SK-N-SH (cell line): ENCODE data around the gene SLC5A1. TPM values are rescaled to one million over a fixed set of nuclear protein-coding genes. Genes with fewer than 3 reads are reported as not detected.
A peak's percentile ranks its signal among the peaks of the same experiment; 100 is the strongest.

Experiments used
- CTCF ChIA-PET: fragments of 300-600, 350-600 bp; formaldehyde crosslinking; extraction: SDS; loops from one replicate; lab custom pipeline; 2021; lab: Yijun Ruan, JAX
- POLR2A ChIA-PET: fragments of 350-600 bp; sonication (Branson Sonifier 250); formaldehyde crosslinking; extraction: SDS; loops from one replicate; lab custom pipeline; 2020; ENCODE audit warnings: antibody characterized with exemption, inconsistent platforms; lab: Yijun Ruan, JAX
- DNase-seq: peaks from one replicate; pipeline ENCODE4 v3.0.0; 2012
- H2AFZ ChIP-seq: fragments of 200-600 bp; sonication (generic); 2 replicates; pipeline ENCODE4 v1.8.1; 2016; ENCODE audit warnings: antibody characterized with exemption, mild to moderate bottlenecking, low read depth
- H3F3A ChIP-seq: fragments of 200-600 bp; sonication (generic); replicated peaks from 2 replicates; pipeline ENCODE3; 2016; ENCODE audit warnings: antibody characterized with exemption, mild to moderate bottlenecking; ENCODE audit not compliant: insufficient read depth
- H3K27ac ChIP-seq, 2 experiments: fragments of 200-500 bp in 1 of 2; fragments of 200-600 bp in 1 of 2; sonication (Bioruptor generic) in 1 of 2; sonication (generic), shearing (Covaris generic) in 1 of 2; 2 replicates each; pipeline versions ENCODE4 v1.5.1 to v1.6.1; 2014 to 2016; ENCODE audit warnings: low read depth in 2 of 2, inconsistent platforms in 1 of 2, low read length in 1 of 2, mild to moderate bottlenecking in 1 of 2, mixed read lengths in 1 of 2
- H3K27me3 ChIP-seq: fragments of 200-600 bp; sonication (generic), shearing (Covaris generic); 2 replicates; pipeline ENCODE4 v1.6.1; 2016; ENCODE audit warnings: mixed run types; ENCODE audit not compliant: insufficient read depth
- H3K36me3 ChIP-seq, 2 experiments: fragments of 200-500 bp in 1 of 2; fragments of 200-600 bp in 1 of 2; sonication (Bioruptor generic) in 1 of 2; sonication (generic) in 1 of 2; replicated peaks in 1 of 2; 2 replicates each; pipeline versions ENCODE3 to v1.5.1; 2014 to 2016; ENCODE audit warnings: low read length in 1 of 2, mild to moderate bottlenecking in 1 of 2; ENCODE audit not compliant: insufficient read depth in 2 of 2, control insufficient read depth in 1 of 2
- H3K4me1 ChIP-seq, 2 experiments: fragments of 200-500 bp in 1 of 2; fragments of 200-600 bp in 1 of 2; sonication (Bioruptor generic) in 1 of 2; sonication (generic), shearing (Covaris generic) in 1 of 2; 2 replicates each; pipeline versions ENCODE4 v1.5.1 to v1.6.1; 2014 to 2016; ENCODE audit warnings: low read depth in 1 of 2, low read length in 1 of 2, mixed run types in 1 of 2; ENCODE audit not compliant: insufficient read depth in 2 of 2, control insufficient read depth in 1 of 2
- H3K4me2 ChIP-seq: fragments of 200-600 bp; sonication (generic), shearing (Covaris generic); 2 replicates; pipeline ENCODE4 v1.6.1; 2017; ENCODE audit warnings: mixed run types
- H3K4me3 ChIP-seq, 2 experiments: fragments of 200-500 bp in 1 of 2; fragments of 200-600 bp in 1 of 2; sonication (Bioruptor generic) in 1 of 2; sonication (generic), shearing (Covaris generic) in 1 of 2; 2 replicates each; pipeline versions ENCODE4 v1.5.1 to v1.8.1; 2014 to 2016; ENCODE audit warnings: low read depth in 2 of 2, inconsistent platforms in 1 of 2, low read length in 1 of 2, mild to moderate bottlenecking in 1 of 2, mixed read lengths in 1 of 2, moderate library complexity in 1 of 2
- H3K79me2 ChIP-seq: fragments of 200-600 bp; sonication (generic); 2 replicates; pipeline ENCODE4 v1.8.1; 2017; ENCODE audit warnings: mild to moderate bottlenecking; ENCODE audit not compliant: insufficient read depth
- H3K9ac ChIP-seq: fragments of 200-600 bp; sonication (generic); 2 replicates; pipeline ENCODE4 v1.6.1; 2017; ENCODE audit warnings: mixed run types
- H3K9me2 ChIP-seq: fragments of 200-600 bp; sonication (generic); 2 replicates; pipeline ENCODE4 v1.6.1; 2017; ENCODE audit warnings: mixed run types
- H3K9me3 ChIP-seq: fragments of 200-600 bp; sonication (generic); 2 replicates; pipeline ENCODE4 v1.6.1; 2017; ENCODE audit warnings: mixed run types, mild to moderate bottlenecking, moderate library complexity
- H4K20me1 ChIP-seq: fragments of 200-600 bp; sonication (generic); 2 replicates; pipeline ENCODE4 v1.6.1; 2017; ENCODE audit warnings: mild to moderate bottlenecking, mixed run types; ENCODE audit not compliant: insufficient read depth
- CTCF ChIP-seq: fragments of 200-600 bp; sonication (generic); IDR thresholded peaks from 2 replicates; pipeline ENCODE4 v1.6.1; 2017; ENCODE audit warnings: antibody characterized with exemption, mild to moderate bottlenecking, moderate library complexity
- FOSL2 ChIP-seq: IDR thresholded peaks from 2 replicates; pipeline ENCODE4 v1.4.0; 2012; ENCODE audit warnings: low read depth, mild to moderate bottlenecking, moderate library complexity, borderline replicate concordance
- GABPA ChIP-seq: IDR thresholded peaks from 2 replicates; pipeline ENCODE4 v1.4.0; 2012; ENCODE audit warnings: low read depth, mild to moderate bottlenecking
- JUND ChIP-seq: IDR thresholded peaks from 2 replicates; pipeline ENCODE4 v1.4.0; 2012
- NFIC ChIP-seq: IDR thresholded peaks from 2 replicates; pipeline ENCODE4 v1.4.0; 2012; ENCODE audit warnings: borderline replicate concordance
- NRF1 ChIP-seq: IDR thresholded peaks from 2 replicates; pipeline ENCODE4 v1.6.1; 2012; ENCODE audit warnings: low read depth, mild to moderate bottlenecking, low read length
- PBX3 ChIP-seq: IDR thresholded peaks from 2 replicates; pipeline ENCODE4; 2012
- RAD21 ChIP-seq: IDR thresholded peaks from 2 replicates; pipeline ENCODE4 v1.6.1; 2012; ENCODE audit warnings: mild to moderate bottlenecking, low read length
- RCOR1 ChIP-seq: fragments of 150-350 bp; IDR thresholded peaks from 2 replicates; pipeline ENCODE4 v1.6.1; 2017; ENCODE audit warnings: antibody characterized with exemption, low read length
- RFX5 ChIP-seq: IDR thresholded peaks from 2 replicates; pipeline ENCODE4 v1.6.1; 2012; ENCODE audit warnings: mild to moderate bottlenecking, improper control_type of control experiment, low read length
- RXRA ChIP-seq: IDR thresholded peaks from 2 replicates; pipeline ENCODE4 v1.4.0; 2012; ENCODE audit warnings: low read depth, mild to moderate bottlenecking, borderline replicate concordance
- TCF12 ChIP-seq: IDR thresholded peaks from 2 replicates; pipeline ENCODE4 v1.4.0; 2012
- TEAD4 ChIP-seq: IDR thresholded peaks from 2 replicates; pipeline ENCODE4 v1.4.0; 2012; ENCODE audit warnings: mild to moderate bottlenecking, borderline replicate concordance; ENCODE audit not compliant: insufficient read depth
- USF1 ChIP-seq: IDR thresholded peaks from 2 replicates; pipeline ENCODE4 v1.4.0; 2012; ENCODE audit warnings: low read depth, borderline replicate concordance
- YY1 ChIP-seq: IDR thresholded peaks from 2 replicates; pipeline ENCODE4 v1.4.0; 2012; ENCODE audit warnings: low read depth, mild to moderate bottlenecking
- WGBS: methylation state at CpG from one replicate; pipeline ENCODE4 v1.1.6; 2017; ENCODE audit warnings: low lambda C conversion rate; 5-methylcytosine and 5-hydroxymethylcytosine counted together
- polyA plus RNA-seq, 3 experiments: library from polyadenylated mRNA; depleted of rRNA; stranded (reverse); fragments of >200 nt; gene quantifications; 2 replicates each; pipeline ENCODE4 v1.2.3, GENCODE V29; 2012

The SLC5A1 gene
- not detected in 2 replicates for polyA plus RNA-seq (2012; rRNA removed)
- under 0.01 TPM in 1 of 2 replicates, not detected in the other for polyA plus RNA-seq (2012; cell fraction: cytosol; rRNA removed)
- 0.01 TPM in 1 of 2 replicates, not detected in the other for polyA plus RNA-seq (2012; cell fraction: nucleus; rRNA removed)

- TF ChIP-seq PBX3 (no peak), FOSL2 (no peak), USF1 (no peak), TEAD4 (no peak)
- H3K4me1 ChIP-seq: peaks cover 0 to 18% of the 10 kb centered on the region in 2 experiments; a peak in 1 of 4 replicates
- no peaks in the 10 kb centered on the region for H3F3A ChIP-seq
- H3K27me3 ChIP-seq: peaks cover 8% of the 10 kb centered on the region; the same call in 1 of the 2 replicates
- DNase-seq: no peak
- H3K9me2 ChIP-seq: no peaks in the 10 kb centered on the region
- no peak within 1 kb of the TSS for H3K4me3 ChIP-seq
- no peaks in the 10 kb centered on the region for H3K36me3 ChIP-seq
- H3K9me3 ChIP-seq: no peaks in the 10 kb centered on the region
- H3K27ac ChIP-seq: no peak within 1 kb of the TSS
- H2AFZ ChIP-seq: no peak within 1 kb of the TSS
- H3K4me2 ChIP-seq: no peak within 1 kb of the TSS
- H4K20me1 ChIP-seq: no peaks in the 10 kb centered on the region
- H3K9ac ChIP-seq: no peak within 1 kb of the TSS
- WGBS: 56% methylated on average over 14 of the region's 21 CpGs
- CTCF ChIA-PET: interaction anchor here (1.2 to 1.8 kb wide), 2 partner anchors 9 to 66 kb away, joined by 4 to 5 read pairs; no protein-coding TSS in a partner anchor
- no peaks in the 10 kb centered on the region for H3K79me2 ChIP-seq
- POLR2A ChIA-PET: no interaction called here
These were observed at the start of gene SLC5A1 for GRCh38 chr22:32042924-32043323. SLC5A1 (plus strand) TSS chr22:32043261; CDS start chr22:32043282, 21 bp downstream.

- no peaks in the 10 kb centered on the region for H4K20me1 ChIP-seq
- no peak for TF ChIP-seq FOSL2
- peak; percentile 37 for TF ChIP-seq CTCF
- no peak for TF ChIP-seq JUND
- H3F3A ChIP-seq: no peaks in the 10 kb centered on the region
- no peak overlapping the region for H2AFZ ChIP-seq
- 0 out of 2 replicates have a peak, but pooled peaks cover 9% of the 10 kb centered on the region for H3K27me3 ChIP-seq
- H3K9me3 ChIP-seq: no peaks in the 10 kb centered on the region
- no peak overlapping the region for H3K4me2 ChIP-seq
- H3K79me2 ChIP-seq: no peaks in the 10 kb centered on the region
- no peak overlapping the region for H3K27ac ChIP-seq
- H3K36me3 ChIP-seq: no peaks in the 10 kb centered on the region
- H3K9me2 ChIP-seq: no peaks in the 10 kb centered on the region
- no peak overlapping the region for H3K9ac ChIP-seq
- no peak for DNase-seq
- CTCF ChIA-PET: interaction anchor here (1.0 to 2.0 kb wide), 4 partner anchors 11 to 332 kb away, joined by 3 to 13 read pairs (median 6); no protein-coding TSS in a partner anchor
- 43% methylated on average over 3 of the region's 3 CpGs for WGBS
- no peak overlapping the region for H3K4me3 ChIP-seq
- no peaks in the 10 kb centered on the region for H3K4me1 ChIP-seq
- POLR2A ChIA-PET: no interaction called here
These were observed 48.0 kb upstream of the SLC5A1 start for GRCh38 chr22:31995046-31995445.

GRCh38 chr22:31995807-31996206, 47.3 kb upstream of the SLC5A1 start:
- H3K36me3 ChIP-seq: no peaks in the 10 kb centered on the region
- TF ChIP-seq RXRA (no peak), RFX5 (no peak), GABPA (no peak), NFIC (no peak), PBX3 (no peak), NRF1 (no peak), CTCF (no peak), YY1 (no peak), RCOR1 (no peak), TCF12 (no peak), JUND (no peak), RAD21 (no peak)
- H2AFZ ChIP-seq: no peak overlapping the region
- no peak overlapping the region for H3K27ac ChIP-seq
- H3K79me2 ChIP-seq: no peaks in the 10 kb centered on the region
- no peaks in the 10 kb centered on the region for H3K9me3 ChIP-seq
- H4K20me1 ChIP-seq: no peaks in the 10 kb centered on the region
- no peak overlapping the region for H3K9ac ChIP-seq
- no peak overlapping the region for H3K4me2 ChIP-seq
- H3K4me3 ChIP-seq: no peak overlapping the region
- no peaks in the 10 kb centered on the region for H3F3A ChIP-seq
- no peaks in the 10 kb centered on the region for H3K9me2 ChIP-seq
- ChIA-PET POLR2A (no interaction called here), CTCF (no interaction called here)
- DNase-seq: no peak
- H3K4me1 ChIP-seq: no peaks in the 10 kb centered on the region
- H3K27me3 ChIP-seq: 0 out of 2 replicates have a peak, but pooled peaks cover 4% of the 10 kb centered on the region
- WGBS: 32% methylated on average over 3 of the region's 3 CpGs
